Right atrium auricular region (tissue), 2 donors: Measurements from ENCODE around the gene ZNF74. TPM values are rescaled to one million over a fixed set of nuclear protein-coding genes. Genes with fewer than 3 reads are reported as not detected.

ENCODE experiments used
- DNase-seq: peaks from one replicate; pipeline ENCODE4 v3.0.0-alpha.2; 2019; ENCODE audit warnings: low spot score
- H3K27ac ChIP-seq, 2 donors: fragments of 200-600 bp; sonication (generic); 1 replicate in 1 of 2; 2 replicates in 1 of 2; pipeline ENCODE4 v1.5.1; 2016 to 2019
- H3K27me3 ChIP-seq, 2 donors: fragments of 200-600 bp; sonication (generic); one replicate each; pipeline versions ENCODE4 v1.5.1 to v1.6.0; 2017 to 2019
- H3K36me3 ChIP-seq: fragments of 200-600 bp; sonication (generic); one replicate; pipeline ENCODE4 v1.5.1; 2016
- H3K4me1 ChIP-seq, 2 donors: fragments of 200-600 bp; sonication (generic); one replicate each; pipeline versions ENCODE4 v1.5.1 to v1.6.0; 2017 to 2019
- H3K4me3 ChIP-seq, 2 donors: fragments of 200-600 bp; sonication (generic); 1 replicate in 1 of 2; 2 replicates in 1 of 2; pipeline ENCODE4 v1.5.1; 2017 to 2019; ENCODE audit warnings: mild to moderate bottlenecking in 1 of 2, moderate library complexity in 1 of 2
- H3K9me3 ChIP-seq, 2 donors: fragments of 200-600 bp; sonication (generic); one replicate each; pipeline ENCODE4 v1.5.1; 2019
- CTCF ChIP-seq, 2 donors: fragments of 200-600 bp; sonication (generic); IDR thresholded peaks; one replicate each; pipeline ENCODE4 v1.5.1; 2019; ENCODE audit warnings: antibody characterized with exemption in 2 of 2
- total RNA-seq, 2 donors: library from RNA; depleted of rRNA; stranded (reverse); fragments of >200 nt; gene quantifications; one replicate each; pipeline ENCODE4 v1.1.0, GENCODE V29; 2016

ZNF74 gene
- total RNA-seq, 2 donors from 2014 or later, result 5.6 to 6.3 TPM

- Histone ChIP-seq H3K4me3 (peak overlapping the region in 1 of 2 donors; percentile 32), H3K4me1 (peaks cover 0 to 38% of the 10 kb centered on the region in 2 donors), H3K27ac (no peak overlapping the region), H3K36me3 (peaks cover 3% of the 10 kb centered on the region), H3K9me3 (no peaks in the 10 kb centered on the region), H3K27me3 (peaks cover 0 to 12% of the 10 kb centered on the region in 2 donors)
- DNase-seq, result no peak
- TF ChIP-seq CTCF (IDR thresholded peaks at IDR 0.05), result no peak
Measured at GRCh38 chr22:20430101-20430719, 36.3 kb downstream of the ZNF74 start.

- no peak overlapping the region for H3K27ac ChIP-seq
- DNase-seq, result peak; percentile 56
- peak in 1 of 2 donors; percentile 42 for TF ChIP-seq CTCF (IDR thresholded peaks at IDR 0.05)
- no peaks in the 10 kb centered on the region for H3K9me3 ChIP-seq
- H3K36me3 ChIP-seq, result peaks cover 3% of the 10 kb centered on the region
- peaks cover 0 to 12% of the 10 kb centered on the region in 2 donors for H3K27me3 ChIP-seq
- peaks cover 0 to 41% of the 10 kb centered on the region in 2 donors for H3K4me1 ChIP-seq
- H3K4me3 ChIP-seq, result peak overlapping the region in 1 of 2 donors; percentile 32
Measured at GRCh38 chr22:20430720-20431510, 37.0 kb downstream of the ZNF74 start.

- peaks cover 3% of the 10 kb centered on the region for H3K36me3 ChIP-seq
- no peak for DNase-seq
- H3K4me3 ChIP-seq, result peak overlapping the region in 1 of 2 donors; percentile 32
- H3K4me1 ChIP-seq, result peaks cover 0 to 42% of the 10 kb centered on the region in 2 donors
- H3K9me3 ChIP-seq, result no peaks in the 10 kb centered on the region
- no peak for TF ChIP-seq CTCF (IDR thresholded peaks at IDR 0.05)
- H3K27me3 ChIP-seq, result peaks cover 0 to 12% of the 10 kb centered on the region in 2 donors
- H3K27ac ChIP-seq, result no peak overlapping the region
Measured at GRCh38 chr22:20431511-20432192, 37.7 kb downstream of the ZNF74 start.

- H3K4me1 ChIP-seq, result peaks cover 0 to 48% of the 10 kb centered on the region in 2 donors
- H3K9me3 ChIP-seq, result no peaks in the 10 kb centered on the region
- no peak for DNase-seq
- H3K4me3 ChIP-seq, result no peak overlapping the region
- peaks cover 3% of the 10 kb centered on the region for H3K36me3 ChIP-seq
- peaks cover 0 to 12% of the 10 kb centered on the region in 2 donors for H3K27me3 ChIP-seq
- no peak overlapping the region for H3K27ac ChIP-seq
- TF ChIP-seq CTCF (IDR thresholded peaks at IDR 0.05), result no peak
Measured at GRCh38 chr22:20432244-20432686, 38.3 kb downstream of the ZNF74 start.

DNA sequence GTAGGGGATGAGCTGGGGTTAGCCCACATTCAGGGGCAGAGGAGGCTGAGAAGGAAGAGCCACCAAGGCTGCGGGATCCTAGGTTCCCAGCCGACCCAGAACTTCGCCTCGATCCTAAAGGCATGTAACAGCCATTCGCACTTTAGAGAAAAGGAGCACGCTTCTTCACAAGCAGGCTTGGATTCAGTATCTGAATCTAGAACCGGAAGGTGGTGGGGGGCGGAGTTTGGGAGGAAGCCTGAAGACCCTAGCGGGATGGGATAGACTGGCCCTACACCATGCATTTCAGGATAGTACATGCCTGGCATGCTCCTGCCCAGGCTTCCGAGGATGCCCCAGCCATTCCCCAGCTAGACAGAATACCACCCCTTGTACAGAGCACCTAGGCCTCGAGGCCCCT is 39.2 kb downstream of the ZNF74 start:
- no peak overlapping the region for H3K27ac ChIP-seq
- no peaks in the 10 kb centered on the region for H3K9me3 ChIP-seq
- TF ChIP-seq CTCF (IDR thresholded peaks at IDR 0.05), result no peak
- H3K4me3 ChIP-seq, result no peak overlapping the region
- DNase-seq, result no peak
- no peaks in the 10 kb centered on the region for H3K36me3 ChIP-seq
- H3K27me3 ChIP-seq, result peaks cover 0 to 12% of the 10 kb centered on the region in 2 donors
- H3K4me1 ChIP-seq, result peaks cover 0 to 53% of the 10 kb centered on the region in 2 donors
